ENCODE data around the gene IFIT2. TPM values are rescaled to one million over a fixed set of nuclear protein-coding genes. Genes with fewer than 3 reads are reported as not detected.

Gene IFIT2
- total RNA-seq, 1 experiment from 2014 or later: 0.15 TPM

DNA sequence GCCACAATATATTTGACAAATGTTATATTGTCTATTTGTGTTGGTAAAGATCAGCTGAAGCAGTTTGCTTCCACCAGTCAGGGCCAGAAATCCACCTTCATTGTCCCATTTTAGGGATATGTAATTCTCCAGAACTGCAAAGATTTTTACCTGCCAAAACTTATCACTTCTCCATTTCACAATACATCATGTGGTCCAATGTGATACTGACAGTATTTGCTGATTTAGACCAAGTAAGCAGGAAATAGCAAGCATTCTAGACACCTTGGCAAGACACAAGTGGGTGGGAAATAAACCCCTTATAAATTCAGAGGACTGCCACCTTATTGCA lies 31.7 kb upstream of the IFIT2 start:
- peaks cover 10% of the 10 kb centered on the region for H3K4me1 Mint-ChIP-seq
- TF ChIP-seq ZNF416 (CRISPR knock-in tag; IDR thresholded peaks at IDR 0.05) (no peak), OVOL2 (CRISPR knock-in tag; IDR thresholded peaks at IDR 0.05; ENCODE audit: borderline replicate concordance) (no peak), SP1 (CRISPR knock-in tag; conservative IDR thresholded peaks at IDR 0.05) (no peak), ATF1 (CRISPR knock-in tag; IDR thresholded peaks at IDR 0.05) (no peak), JUN (CRISPR knock-in tag; IDR thresholded peaks at IDR 0.05) (no peak), ZNF219 (CRISPR knock-in tag; IDR thresholded peaks at IDR 0.05; ENCODE audit: borderline replicate concordance) (no peak), CREM (CRISPR knock-in tag; IDR thresholded peaks at IDR 0.05) (no peak), TP53 (CRISPR knock-in tag; IDR thresholded peaks at IDR 0.05) (no peak), MXD4 (CRISPR knock-in tag; IDR thresholded peaks at IDR 0.05; ENCODE audit: borderline replicate concordance) (no peak), ETV6 (CRISPR knock-in tag; IDR thresholded peaks at IDR 0.05) (no peak)
- TF ChIP-seq, protein P1, sequence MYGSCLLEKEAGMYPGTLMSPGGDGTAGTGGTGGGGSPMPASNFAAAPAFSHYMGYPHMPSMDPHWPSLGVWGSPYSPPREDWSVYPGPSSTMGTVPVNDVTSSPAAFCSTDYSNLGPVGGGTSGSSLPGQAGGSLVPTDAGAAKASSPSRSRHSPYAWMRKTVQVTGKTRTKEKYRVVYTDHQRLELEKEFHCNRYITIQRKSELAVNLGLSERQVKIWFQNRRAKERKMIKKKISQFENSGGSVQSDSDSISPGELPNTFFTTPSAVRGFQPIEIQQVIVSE (CRISPR knock-in tag; IDR thresholded peaks at IDR 0.05; ENCODE audit: borderline replicate concordance): no peak
- TF ChIP-seq, protein P2, sequence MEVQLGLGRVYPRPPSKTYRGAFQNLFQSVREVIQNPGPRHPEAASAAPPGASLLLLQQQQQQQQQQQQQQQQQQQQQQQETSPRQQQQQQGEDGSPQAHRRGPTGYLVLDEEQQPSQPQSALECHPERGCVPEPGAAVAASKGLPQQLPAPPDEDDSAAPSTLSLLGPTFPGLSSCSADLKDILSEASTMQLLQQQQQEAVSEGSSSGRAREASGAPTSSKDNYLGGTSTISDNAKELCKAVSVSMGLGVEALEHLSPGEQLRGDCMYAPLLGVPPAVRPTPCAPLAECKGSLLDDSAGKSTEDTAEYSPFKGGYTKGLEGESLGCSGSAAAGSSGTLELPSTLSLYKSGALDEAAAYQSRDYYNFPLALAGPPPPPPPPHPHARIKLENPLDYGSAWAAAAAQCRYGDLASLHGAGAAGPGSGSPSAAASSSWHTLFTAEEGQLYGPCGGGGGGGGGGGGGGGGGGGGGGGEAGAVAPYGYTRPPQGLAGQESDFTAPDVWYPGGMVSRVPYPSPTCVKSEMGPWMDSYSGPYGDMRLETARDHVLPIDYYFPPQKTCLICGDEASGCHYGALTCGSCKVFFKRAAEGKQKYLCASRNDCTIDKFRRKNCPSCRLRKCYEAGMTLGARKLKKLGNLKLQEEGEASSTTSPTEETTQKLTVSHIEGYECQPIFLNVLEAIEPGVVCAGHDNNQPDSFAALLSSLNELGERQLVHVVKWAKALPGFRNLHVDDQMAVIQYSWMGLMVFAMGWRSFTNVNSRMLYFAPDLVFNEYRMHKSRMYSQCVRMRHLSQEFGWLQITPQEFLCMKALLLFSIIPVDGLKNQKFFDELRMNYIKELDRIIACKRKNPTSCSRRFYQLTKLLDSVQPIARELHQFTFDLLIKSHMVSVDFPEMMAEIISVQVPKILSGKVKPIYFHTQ (CRISPR knock-in tag; IDR thresholded peaks at IDR 0.05): no peak
- TF ChIP-seq, protein P3, sequence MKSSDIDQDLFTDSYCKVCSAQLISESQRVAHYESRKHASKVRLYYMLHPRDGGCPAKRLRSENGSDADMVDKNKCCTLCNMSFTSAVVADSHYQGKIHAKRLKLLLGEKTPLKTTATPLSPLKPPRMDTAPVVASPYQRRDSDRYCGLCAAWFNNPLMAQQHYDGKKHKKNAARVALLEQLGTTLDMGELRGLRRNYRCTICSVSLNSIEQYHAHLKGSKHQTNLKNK (CRISPR knock-in tag; IDR thresholded peaks at IDR 0.05): no peak
- TF ChIP-seq, protein P4, sequence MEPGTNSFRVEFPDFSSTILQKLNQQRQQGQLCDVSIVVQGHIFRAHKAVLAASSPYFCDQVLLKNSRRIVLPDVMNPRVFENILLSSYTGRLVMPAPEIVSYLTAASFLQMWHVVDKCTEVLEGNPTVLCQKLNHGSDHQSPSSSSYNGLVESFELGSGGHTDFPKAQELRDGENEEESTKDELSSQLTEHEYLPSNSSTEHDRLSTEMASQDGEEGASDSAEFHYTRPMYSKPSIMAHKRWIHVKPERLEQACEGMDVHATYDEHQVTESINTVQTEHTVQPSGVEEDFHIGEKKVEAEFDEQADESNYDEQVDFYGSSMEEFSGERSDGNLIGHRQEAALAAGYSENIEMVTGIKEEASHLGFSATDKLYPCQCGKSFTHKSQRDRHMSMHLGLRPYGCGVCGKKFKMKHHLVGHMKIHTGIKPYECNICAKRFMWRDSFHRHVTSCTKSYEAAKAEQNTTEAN (CRISPR knock-in tag; IDR thresholded peaks at IDR 0.05): no peak
- TF ChIP-seq, protein P5, sequence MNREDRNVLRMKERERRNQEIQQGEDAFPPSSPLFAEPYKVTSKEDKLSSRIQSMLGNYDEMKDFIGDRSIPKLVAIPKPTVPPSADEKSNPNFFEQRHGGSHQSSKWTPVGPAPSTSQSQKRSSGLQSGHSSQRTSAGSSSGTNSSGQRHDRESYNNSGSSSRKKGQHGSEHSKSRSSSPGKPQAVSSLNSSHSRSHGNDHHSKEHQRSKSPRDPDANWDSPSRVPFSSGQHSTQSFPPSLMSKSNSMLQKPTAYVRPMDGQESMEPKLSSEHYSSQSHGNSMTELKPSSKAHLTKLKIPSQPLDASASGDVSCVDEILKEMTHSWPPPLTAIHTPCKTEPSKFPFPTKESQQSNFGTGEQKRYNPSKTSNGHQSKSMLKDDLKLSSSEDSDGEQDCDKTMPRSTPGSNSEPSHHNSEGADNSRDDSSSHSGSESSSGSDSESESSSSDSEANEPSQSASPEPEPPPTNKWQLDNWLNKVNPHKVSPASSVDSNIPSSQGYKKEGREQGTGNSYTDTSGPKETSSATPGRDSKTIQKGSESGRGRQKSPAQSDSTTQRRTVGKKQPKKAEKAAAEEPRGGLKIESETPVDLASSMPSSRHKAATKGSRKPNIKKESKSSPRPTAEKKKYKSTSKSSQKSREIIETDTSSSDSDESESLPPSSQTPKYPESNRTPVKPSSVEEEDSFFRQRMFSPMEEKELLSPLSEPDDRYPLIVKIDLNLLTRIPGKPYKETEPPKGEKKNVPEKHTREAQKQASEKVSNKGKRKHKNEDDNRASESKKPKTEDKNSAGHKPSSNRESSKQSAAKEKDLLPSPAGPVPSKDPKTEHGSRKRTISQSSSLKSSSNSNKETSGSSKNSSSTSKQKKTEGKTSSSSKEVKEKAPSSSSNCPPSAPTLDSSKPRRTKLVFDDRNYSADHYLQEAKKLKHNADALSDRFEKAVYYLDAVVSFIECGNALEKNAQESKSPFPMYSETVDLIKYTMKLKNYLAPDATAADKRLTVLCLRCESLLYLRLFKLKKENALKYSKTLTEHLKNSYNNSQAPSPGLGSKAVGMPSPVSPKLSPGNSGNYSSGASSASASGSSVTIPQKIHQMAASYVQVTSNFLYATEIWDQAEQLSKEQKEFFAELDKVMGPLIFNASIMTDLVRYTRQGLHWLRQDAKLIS (CRISPR knock-in tag; IDR thresholded peaks at IDR 0.05; ENCODE audit: borderline replicate concordance): no peak
- TF ChIP-seq, protein P6, sequence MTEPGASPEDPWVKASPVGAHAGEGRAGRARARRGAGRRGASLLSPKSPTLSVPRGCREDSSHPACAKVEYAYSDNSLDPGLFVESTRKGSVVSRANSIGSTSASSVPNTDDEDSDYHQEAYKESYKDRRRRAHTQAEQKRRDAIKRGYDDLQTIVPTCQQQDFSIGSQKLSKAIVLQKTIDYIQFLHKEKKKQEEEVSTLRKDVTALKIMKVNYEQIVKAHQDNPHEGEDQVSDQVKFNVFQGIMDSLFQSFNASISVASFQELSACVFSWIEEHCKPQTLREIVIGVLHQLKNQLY (CRISPR knock-in tag; IDR thresholded peaks at IDR 0.05): no peak
- TF ChIP-seq, protein P7, sequence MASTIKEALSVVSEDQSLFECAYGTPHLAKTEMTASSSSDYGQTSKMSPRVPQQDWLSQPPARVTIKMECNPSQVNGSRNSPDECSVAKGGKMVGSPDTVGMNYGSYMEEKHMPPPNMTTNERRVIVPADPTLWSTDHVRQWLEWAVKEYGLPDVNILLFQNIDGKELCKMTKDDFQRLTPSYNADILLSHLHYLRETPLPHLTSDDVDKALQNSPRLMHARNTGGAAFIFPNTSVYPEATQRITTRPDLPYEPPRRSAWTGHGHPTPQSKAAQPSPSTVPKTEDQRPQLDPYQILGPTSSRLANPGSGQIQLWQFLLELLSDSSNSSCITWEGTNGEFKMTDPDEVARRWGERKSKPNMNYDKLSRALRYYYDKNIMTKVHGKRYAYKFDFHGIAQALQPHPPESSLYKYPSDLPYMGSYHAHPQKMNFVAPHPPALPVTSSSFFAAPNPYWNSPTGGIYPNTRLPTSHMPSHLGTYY (CRISPR knock-in tag; IDR thresholded peaks at IDR 0.05): no peak
- TF ChIP-seq, protein P8, sequence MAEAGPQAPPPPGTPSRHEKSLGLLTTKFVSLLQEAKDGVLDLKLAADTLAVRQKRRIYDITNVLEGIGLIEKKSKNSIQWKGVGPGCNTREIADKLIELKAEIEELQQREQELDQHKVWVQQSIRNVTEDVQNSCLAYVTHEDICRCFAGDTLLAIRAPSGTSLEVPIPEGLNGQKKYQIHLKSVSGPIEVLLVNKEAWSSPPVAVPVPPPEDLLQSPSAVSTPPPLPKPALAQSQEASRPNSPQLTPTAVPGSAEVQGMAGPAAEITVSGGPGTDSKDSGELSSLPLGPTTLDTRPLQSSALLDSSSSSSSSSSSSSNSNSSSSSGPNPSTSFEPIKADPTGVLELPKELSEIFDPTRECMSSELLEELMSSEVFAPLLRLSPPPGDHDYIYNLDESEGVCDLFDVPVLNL (CRISPR knock-in tag; IDR thresholded peaks at IDR 0.05; ENCODE audit: borderline replicate concordance, low read depth): no peak
- H3K27ac Mint-ChIP-seq: no peak overlapping the region
- H3K9me3 Mint-ChIP-seq: peaks cover 9% of the 10 kb centered on the region; the same call in 1 of the 2 replicates
- CTCF ChIA-PET: interaction anchor here (0.6 kb wide), 1 partner anchor 288 kb away, joined by 3 read pairs; no protein-coding TSS in a partner anchor
- no peaks in the 10 kb centered on the region for H3K27me3 Mint-ChIP-seq (ENCODE audit: low read depth)
- H3K36me3 Mint-ChIP-seq: no peaks in the 10 kb centered on the region
- POLR2A ChIA-PET: interaction anchor here (0.6 kb wide), 1 partner anchor 99 kb away, joined by 3 read pairs; no protein-coding TSS in a partner anchor
- DNase-seq (ENCODE audit: low spot score) (no peak), ATAC-seq (no peak)
- H3K4me3 Mint-ChIP-seq: no peak overlapping the region
